ENCODE measurements around the gene EMILIN2. TPM values are rescaled to one million over a fixed set of nuclear protein-coding genes. Genes with fewer than 3 reads are reported as not detected.
"Not testable (repeated sequence)": the region's sequence is repeated elsewhere in the genome, so short reads cannot be mapped to it uniquely, and the experiment has no call there.

Gene EMILIN2
- total RNA-seq, 2 experiments from 2014 or later = 18.6 to 23.0 TPM

DNA sequence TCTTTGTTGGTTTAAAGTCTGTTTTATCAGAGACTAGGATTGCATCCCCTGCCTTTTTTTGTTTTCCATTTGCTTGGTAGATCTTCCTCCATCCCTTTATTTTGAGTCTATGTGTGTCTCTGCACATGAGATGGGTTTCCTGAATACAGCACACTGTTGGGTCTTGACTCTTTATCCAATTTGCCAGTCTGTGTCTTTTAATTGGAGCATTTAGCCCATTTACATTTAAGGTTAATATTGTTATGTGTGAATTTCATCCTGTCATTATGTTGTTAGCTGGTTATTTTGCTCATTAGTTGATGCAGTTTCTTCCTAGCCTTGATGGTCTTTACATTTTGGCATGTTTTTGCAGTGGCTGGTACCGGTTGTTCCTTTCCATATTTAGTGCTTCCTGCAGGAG is 17.2 kb downstream of the EMILIN2 start:
- H3K4me1 Mint-ChIP-seq; H3K36me3 Mint-ChIP-seq (ENCODE audit: low read depth); H3K4me3 Mint-ChIP-seq; DNase-seq; H3K27ac Mint-ChIP-seq; POLR2A ChIA-PET: not testable (repeated sequence)
- Mint-ChIP-seq H3K9me3 (peaks cover 10% of the 10 kb centered on the region), H3K27me3 (peaks cover 23% of the 10 kb centered on the region)
- CTCF ChIA-PET = interaction anchor here (1.1 kb wide), 1 partner anchor 17 kb away, joined by 3 read pairs; no protein-coding TSS in a partner anchor

DNA sequence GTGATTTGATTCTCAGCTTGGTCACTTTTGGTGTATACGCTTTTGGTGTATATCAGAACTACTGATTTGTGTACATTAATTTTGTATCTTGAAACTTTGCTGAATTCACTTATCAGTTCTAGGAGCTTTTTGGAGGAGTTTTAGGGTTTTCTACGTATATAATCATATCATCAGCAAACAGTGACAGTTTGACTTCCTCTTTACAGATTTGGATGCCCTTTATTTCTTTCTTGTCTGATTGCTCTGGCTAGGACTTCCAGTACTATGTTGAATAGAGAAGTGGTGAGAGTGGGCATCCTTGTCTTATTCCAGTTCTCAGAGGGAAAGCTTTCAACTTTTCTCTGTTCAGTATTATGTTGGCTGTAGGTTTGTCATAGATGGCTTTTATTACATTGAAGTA is 19.7 kb downstream of the EMILIN2 start:
- CTCF ChIA-PET; H3K9me3 Mint-ChIP-seq; H3K27ac Mint-ChIP-seq; POLR2A ChIA-PET; H3K36me3 Mint-ChIP-seq (ENCODE audit: low read depth); H3K4me1 Mint-ChIP-seq; H3K4me3 Mint-ChIP-seq; DNase-seq: not testable (repeated sequence)
- peaks cover 16% of the 10 kb centered on the region for H3K27me3 Mint-ChIP-seq

DNA sequence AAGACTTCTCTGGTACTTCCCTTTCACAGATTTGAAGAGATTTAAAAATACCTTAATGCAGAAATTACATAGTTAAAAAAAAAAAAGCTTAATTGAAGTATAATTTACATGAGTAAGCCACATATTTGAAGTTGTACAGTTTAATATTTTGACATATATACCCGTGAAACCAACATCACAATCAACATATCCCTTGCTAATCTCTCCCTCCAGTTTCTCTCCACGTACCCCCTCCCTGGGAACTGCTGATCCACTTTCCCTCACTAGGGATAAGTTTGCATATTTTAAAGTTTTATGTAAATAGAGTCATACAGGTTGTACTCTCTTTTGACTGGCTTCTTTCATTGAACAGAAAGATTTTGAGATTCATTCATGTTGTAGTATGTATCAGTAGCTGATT is 22.4 kb downstream of the EMILIN2 start:
- H3K4me1 Mint-ChIP-seq = no peaks in the 10 kb centered on the region
- POLR2A ChIA-PET = interaction anchor here (0.8 kb wide), 1 partner anchor 18 kb away, joined by 7 read pairs; no protein-coding TSS in a partner anchor
- H3K4me3 Mint-ChIP-seq = no peak overlapping the region
- CTCF ChIA-PET = no interaction called here
- H3K27me3 Mint-ChIP-seq = peaks cover 5% of the 10 kb centered on the region
- no peak overlapping the region for H3K27ac Mint-ChIP-seq
- H3K9me3 Mint-ChIP-seq = no peaks in the 10 kb centered on the region
- peaks cover 2% of the 10 kb centered on the region for H3K36me3 Mint-ChIP-seq (ENCODE audit: low read depth)
- no peak for DNase-seq

DNA sequence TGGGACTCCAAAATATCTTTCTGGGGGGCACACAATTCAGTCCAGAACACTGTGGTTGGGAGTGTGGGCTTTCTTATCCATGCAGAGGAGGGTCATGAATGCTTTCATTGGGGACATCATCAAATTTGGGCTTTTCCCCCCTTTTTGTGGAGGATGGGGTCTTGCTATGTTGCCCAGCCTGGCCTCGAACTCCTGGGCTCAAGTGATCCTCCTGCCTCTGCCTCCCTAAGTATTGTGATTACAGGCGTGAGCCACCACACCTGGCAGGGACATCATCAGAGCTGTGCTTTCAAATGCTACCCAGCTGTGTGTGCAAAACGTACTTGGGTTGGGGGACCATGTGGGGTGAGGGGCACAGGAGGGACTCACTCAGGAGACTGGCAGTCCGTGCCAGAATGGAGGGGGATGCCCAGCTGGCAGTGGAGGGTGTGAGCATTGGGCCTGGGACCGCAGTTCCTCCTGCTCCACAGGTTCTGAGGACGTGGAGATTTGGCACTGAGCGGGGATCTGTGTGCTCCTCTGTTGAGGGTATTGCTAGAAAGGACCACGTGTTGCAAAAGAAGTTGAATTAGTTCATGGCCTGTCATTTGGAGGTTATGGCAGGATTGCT is 24.4 kb downstream of the EMILIN2 start:
- Mint-ChIP-seq H3K4me3 (no peak overlapping the region), H3K27me3 (no peaks in the 10 kb centered on the region), H3K4me1 (no peaks in the 10 kb centered on the region), H3K36me3 (ENCODE audit: low read depth) (no peaks in the 10 kb centered on the region), H3K27ac (no peak overlapping the region), H3K9me3 (no peaks in the 10 kb centered on the region)
- CTCF ChIA-PET = interaction anchor here (0.5 kb wide), 1 partner anchor 114 kb away, joined by 3 read pairs; no protein-coding TSS in a partner anchor
- no peak for DNase-seq
- POLR2A ChIA-PET = no interaction called here

DNA sequence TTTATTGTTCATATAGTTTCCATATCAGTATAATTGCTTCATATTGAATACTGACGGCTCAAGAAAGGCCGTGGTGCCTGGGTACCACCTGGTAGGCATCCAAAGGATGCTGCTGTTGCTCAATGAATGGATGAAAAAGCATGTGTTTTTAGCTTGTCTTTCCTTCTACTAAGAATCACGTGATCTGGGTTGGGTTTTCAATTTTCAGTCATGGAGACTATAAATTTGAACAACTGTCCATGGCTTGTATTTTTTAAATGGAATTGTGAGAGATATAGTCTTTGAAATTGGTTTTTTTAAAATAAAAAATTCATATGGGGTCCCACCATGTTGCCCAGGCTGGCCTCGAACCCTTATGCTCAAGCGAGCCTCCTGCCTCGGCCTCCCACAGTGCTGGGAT is 25.3 kb downstream of the EMILIN2 start:
- H3K36me3 Mint-ChIP-seq (ENCODE audit: low read depth) = no peaks in the 10 kb centered on the region
- POLR2A ChIA-PET = interaction anchor here (0.7 kb wide), 1 partner anchor 27 kb away, joined by 3 read pairs; no protein-coding TSS in a partner anchor
- CTCF ChIA-PET = interaction anchor here (1.1 kb wide), 1 partner anchor 256 kb away, joined by 3 read pairs; no protein-coding TSS in a partner anchor
- no peak for DNase-seq
- no peaks in the 10 kb centered on the region for H3K4me1 Mint-ChIP-seq
- H3K9me3 Mint-ChIP-seq = no peaks in the 10 kb centered on the region
- H3K27me3 Mint-ChIP-seq = no peaks in the 10 kb centered on the region
- no peak overlapping the region for H3K27ac Mint-ChIP-seq
- H3K4me3 Mint-ChIP-seq = no peak overlapping the region

DNA sequence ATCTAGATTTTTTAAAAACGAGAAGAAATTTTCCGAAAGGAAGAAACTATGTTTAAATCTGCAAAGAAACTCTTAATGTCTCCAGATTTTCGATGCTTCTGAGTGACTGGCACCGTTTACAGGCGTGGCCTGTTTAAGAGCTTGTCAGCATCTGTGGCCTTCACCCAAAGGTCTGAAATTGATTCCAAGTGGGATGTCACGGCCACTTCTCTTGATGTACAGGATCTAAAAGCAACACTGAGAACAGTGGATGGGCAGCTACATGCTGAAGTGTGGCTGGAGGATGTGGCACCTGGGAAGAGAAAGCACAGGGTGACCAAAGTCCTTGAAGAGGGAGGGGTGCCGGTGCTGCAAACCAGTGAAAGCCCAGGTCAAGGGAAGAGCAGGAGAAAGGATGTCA is 28.0 kb downstream of the EMILIN2 start:
- POLR2A ChIA-PET = interaction anchor here (0.6 kb wide), 1 partner anchor 9 kb away, joined by 3 read pairs; no protein-coding TSS in a partner anchor
- Mint-ChIP-seq H3K36me3 (ENCODE audit: low read depth) (no peaks in the 10 kb centered on the region), H3K27ac (no peak overlapping the region)

DNA sequence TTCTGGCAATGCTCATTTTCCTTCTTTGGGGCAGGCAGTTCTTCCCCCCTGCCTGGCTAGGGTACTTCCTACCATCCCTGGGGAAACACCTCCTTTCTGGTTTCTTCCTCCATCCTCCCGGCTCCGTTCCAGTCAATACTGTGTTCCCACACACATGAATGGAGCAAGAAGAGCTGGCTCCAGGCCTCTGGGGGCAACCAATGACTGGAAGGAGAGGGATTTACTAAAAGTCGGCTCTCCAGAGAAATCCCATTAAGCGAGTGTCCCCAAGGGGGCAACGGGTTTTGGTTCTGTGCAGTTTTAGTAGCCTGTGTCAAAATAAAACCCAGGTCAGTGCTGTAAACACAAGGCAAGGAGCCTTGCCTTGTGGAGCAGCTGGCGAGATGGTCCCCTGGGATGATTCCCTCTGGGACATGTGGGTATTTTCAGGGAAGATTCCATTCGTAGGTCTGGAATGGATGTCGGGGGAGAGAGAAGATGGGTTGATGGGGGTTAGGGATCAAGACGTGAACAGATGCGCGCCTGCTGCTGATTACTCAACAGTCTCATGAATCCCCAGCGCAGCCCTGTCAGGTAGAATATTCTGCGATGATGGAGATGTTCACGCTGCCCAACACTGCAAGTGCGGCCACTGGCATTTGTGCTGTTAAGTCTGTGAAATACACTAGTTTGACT is 32.0 kb downstream of the EMILIN2 start:
- Mint-ChIP-seq H3K27me3 (peaks cover 2% of the 10 kb centered on the region), H3K27ac (no peak overlapping the region), H3K9me3 (no peaks in the 10 kb centered on the region), H3K4me1 (peaks cover 24% of the 10 kb centered on the region), H3K36me3 (ENCODE audit: low read depth) (peaks cover 2% of the 10 kb centered on the region), H3K4me3 (no peak overlapping the region)
- POLR2A ChIA-PET = no interaction called here
- CTCF ChIA-PET = interaction anchor here (0.6 kb wide), 1 partner anchor 11 kb away, joined by 3 read pairs; no protein-coding TSS in a partner anchor
- DNase-seq = no peak

More for the DNA sequence above, 28.0 kb downstream of the EMILIN2 start:
- DNase-seq = no peak
- no peaks in the 10 kb centered on the region for H3K4me1 Mint-ChIP-seq
- H3K27me3 Mint-ChIP-seq = peaks cover 2% of the 10 kb centered on the region
- CTCF ChIA-PET = interaction anchor here (1.4 kb wide), 1 partner anchor 8 kb away, joined by 3 read pairs; no protein-coding TSS in a partner anchor
- H3K4me3 Mint-ChIP-seq = no peak overlapping the region
- H3K9me3 Mint-ChIP-seq = no peaks in the 10 kb centered on the region

DNA sequence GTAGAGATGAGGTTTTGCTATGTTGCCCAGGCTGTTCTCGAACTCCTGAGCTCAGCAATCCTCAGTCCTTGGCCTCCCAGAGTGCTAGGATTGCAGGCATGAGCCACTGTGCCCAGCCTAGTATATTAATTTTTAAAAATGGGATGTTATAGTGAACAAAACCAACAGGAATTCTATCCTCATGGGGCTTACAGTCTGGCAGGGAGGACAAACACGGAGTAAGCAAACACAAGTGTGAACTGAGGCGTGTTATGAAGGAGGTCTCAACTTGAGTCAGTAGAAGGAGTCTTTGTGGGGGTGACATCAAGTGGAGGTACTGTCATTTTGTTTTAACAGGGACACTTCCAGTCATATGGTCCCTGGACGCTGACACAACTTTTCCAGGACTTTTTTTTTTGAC is 33.1 kb downstream of the EMILIN2 start:
- ChIA-PET CTCF (no interaction called here), POLR2A (interaction anchor here (0.6 kb wide), 1 partner anchor 28 kb away, joined by 3 read pairs; no protein-coding TSS in a partner anchor)
- Mint-ChIP-seq H3K9me3 (peaks cover under 1% of the 10 kb centered on the region), H3K36me3 (ENCODE audit: low read depth) (peaks cover 2% of the 10 kb centered on the region), H3K27me3 (peaks cover 2% of the 10 kb centered on the region), H3K4me3 (no peak overlapping the region), H3K4me1 (peaks cover 32% of the 10 kb centered on the region), H3K27ac (peak overlapping the region; percentile 55)
- DNase-seq = no peak

DNA sequence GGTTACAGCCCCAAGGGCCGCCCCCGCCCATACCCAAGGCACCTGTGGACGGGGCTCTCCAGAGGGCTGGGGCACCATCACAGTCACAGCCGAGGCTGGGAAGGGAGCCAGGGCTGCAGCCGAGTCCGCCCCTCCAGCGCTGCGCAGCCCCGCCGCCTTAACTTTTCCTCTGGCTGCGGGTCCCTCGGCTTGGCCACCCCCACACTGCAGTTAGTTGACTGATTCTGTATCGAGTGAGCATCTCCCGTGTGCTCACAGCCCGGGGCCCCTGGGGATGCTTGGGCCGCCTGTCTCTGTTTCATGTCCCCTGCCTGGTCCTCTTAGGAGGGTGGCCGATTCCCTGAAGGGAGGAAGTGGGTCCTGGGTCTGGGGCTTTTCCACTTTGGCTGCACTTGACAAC is 33.7 kb downstream of the EMILIN2 start:
- no peak for DNase-seq
- Mint-ChIP-seq H3K4me1 (peaks cover 36% of the 10 kb centered on the region), H3K9me3 (peaks cover 4% of the 10 kb centered on the region), H3K36me3 (ENCODE audit: low read depth) (peaks cover 2% of the 10 kb centered on the region), H3K27me3 (peaks cover 2% of the 10 kb centered on the region), H3K4me3 (no peak overlapping the region), H3K27ac (no peak overlapping the region)
- ChIA-PET CTCF (interaction anchor here (1.5 kb wide), 1 partner anchor 16 kb away, joined by 3 read pairs; no protein-coding TSS in a partner anchor), POLR2A (no interaction called here)

DNA sequence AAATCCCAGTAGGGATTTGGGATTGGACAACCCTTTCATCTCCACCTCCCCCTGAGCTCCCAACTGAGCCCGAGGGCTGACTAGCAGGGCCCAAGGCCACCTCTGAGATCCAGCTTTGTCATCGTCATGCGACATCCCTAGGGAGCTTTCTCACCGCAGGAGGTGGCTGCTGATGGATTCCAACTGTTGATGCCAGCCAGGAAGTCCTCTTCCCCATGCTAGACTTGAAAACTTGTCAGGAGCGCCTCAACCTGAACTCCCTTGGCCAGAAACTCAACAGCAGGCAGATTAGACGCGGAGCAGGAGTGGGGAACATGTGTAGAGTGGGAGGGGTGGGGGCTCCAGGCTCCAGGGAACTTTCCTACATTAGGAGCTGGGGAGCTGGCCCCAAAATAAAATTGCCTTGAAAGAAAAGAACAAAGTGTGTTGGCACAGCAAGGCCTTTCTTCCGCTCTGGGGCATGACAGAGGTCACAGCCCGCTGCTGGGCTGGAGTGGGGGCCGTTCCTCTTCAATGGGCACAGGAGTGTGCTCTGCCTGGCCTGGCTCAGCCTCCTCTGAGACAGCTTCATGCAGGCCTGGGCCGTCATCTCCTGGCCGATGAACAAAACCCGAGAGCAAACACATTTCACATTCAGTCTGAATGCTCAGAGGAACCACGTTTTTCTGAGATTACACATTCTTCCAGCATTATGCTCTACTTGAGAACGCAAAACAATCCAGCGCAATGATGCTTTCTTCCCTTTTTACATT is 34.5 kb downstream of the EMILIN2 start:
- peak overlapping the region; percentile 95 for H3K27ac Mint-ChIP-seq
- H3K9me3 Mint-ChIP-seq = peaks cover 4% of the 10 kb centered on the region
- H3K4me3 Mint-ChIP-seq = peak overlapping the region; percentile 58
- ChIA-PET POLR2A (no interaction called here), CTCF (interaction anchor here (1.5 kb wide), 1 partner anchor 17 kb away, joined by 3 read pairs; no protein-coding TSS in a partner anchor)
- H3K36me3 Mint-ChIP-seq (ENCODE audit: low read depth) = peaks cover 5% of the 10 kb centered on the region
- no peak for DNase-seq
- peaks cover 36% of the 10 kb centered on the region for H3K4me1 Mint-ChIP-seq
- H3K27me3 Mint-ChIP-seq = peaks cover 2% of the 10 kb centered on the region

DNA sequence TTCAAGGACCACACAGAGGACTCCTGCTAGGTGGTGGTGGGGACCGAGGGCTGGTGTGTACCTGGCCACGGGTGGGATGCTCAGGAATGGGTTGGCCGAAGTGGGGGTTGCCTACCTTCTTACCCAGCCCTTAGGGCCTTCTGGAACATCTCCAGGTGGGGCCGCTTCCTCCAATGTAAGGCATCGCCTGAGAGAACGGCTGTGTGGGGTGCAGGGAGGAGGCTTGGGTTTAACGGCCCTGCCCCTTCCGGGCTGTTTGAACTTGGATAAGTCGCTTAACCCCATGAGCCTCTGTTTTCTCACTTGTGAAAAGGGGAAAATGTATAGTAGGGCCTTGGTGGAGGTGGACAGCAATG is 35.0 kb downstream of the EMILIN2 start:
- POLR2A ChIA-PET = no interaction called here

DNA sequence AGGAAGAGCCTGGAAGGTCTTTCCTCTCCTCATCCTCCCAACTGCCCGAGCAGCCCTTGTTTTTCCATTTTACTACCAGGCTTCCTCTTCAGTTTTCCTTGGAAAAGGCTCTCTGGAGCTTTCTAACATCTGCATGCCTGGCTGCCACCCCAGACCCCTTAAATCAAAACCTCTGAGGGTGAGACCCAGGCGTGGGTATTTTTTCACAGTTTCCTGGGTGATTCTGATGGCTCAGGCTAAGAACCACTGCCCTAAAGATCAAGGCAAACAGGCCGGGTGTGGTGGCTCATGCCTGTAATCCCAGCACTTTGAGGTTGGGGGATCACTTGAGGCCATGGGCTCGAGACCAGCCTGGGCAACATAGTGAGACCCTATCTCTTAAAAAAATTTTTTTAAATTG is 35.4 kb downstream of the EMILIN2 start:
- POLR2A ChIA-PET = no interaction called here
- no peak overlapping the region for H3K4me3 Mint-ChIP-seq
- DNase-seq = no peak
- peaks cover 4% of the 10 kb centered on the region for H3K27me3 Mint-ChIP-seq
- CTCF ChIA-PET = interaction anchor here (3.0 kb wide), 1 partner anchor 12 kb away, joined by 14 read pairs; no protein-coding TSS in a partner anchor
- peaks cover 36% of the 10 kb centered on the region for H3K4me1 Mint-ChIP-seq
- peak overlapping the region; percentile 95 for H3K27ac Mint-ChIP-seq
- peaks cover 12% of the 10 kb centered on the region for H3K9me3 Mint-ChIP-seq
- peaks cover 15% of the 10 kb centered on the region for H3K36me3 Mint-ChIP-seq (ENCODE audit: low read depth)

More for the DNA sequence above, 35.0 kb downstream of the EMILIN2 start:
- H3K9me3 Mint-ChIP-seq = peaks cover 10% of the 10 kb centered on the region
- H3K27me3 Mint-ChIP-seq = peaks cover 4% of the 10 kb centered on the region
- H3K4me1 Mint-ChIP-seq = peaks cover 36% of the 10 kb centered on the region
- CTCF ChIA-PET = interaction anchor here (1.5 kb wide), 1 partner anchor 17 kb away, joined by 3 read pairs; no protein-coding TSS in a partner anchor
- H3K27ac Mint-ChIP-seq = peak overlapping the region; percentile 95
- no peak for DNase-seq
- peaks cover 11% of the 10 kb centered on the region for H3K36me3 Mint-ChIP-seq (ENCODE audit: low read depth)
- H3K4me3 Mint-ChIP-seq = peak overlapping the region; percentile 58
